Hematopoietic multipotent progenitor cell treated with erythropoietin and hydrocortisone succinate and interleukin-3 and kit ligand, for 6 days (in vitro differentiated cells): ENCODE results near the gene GJB2.
A peak's percentile ranks its signal among the peaks of the same experiment; 100 is the strongest.

Source experiments
- DNase-seq: peaks from one replicate; pipeline ENCODE4 v3.0.0-alpha.2; 2015

GJB2 gene

GRCh38 chr13:20192836-20193161 is at the start of gene GJB2:
GJB2 (minus strand) TSS chr13:20192938; CDS start chr13:20189581, 3,357 bp downstream.
- DNase-seq, result no peak

DNA sequence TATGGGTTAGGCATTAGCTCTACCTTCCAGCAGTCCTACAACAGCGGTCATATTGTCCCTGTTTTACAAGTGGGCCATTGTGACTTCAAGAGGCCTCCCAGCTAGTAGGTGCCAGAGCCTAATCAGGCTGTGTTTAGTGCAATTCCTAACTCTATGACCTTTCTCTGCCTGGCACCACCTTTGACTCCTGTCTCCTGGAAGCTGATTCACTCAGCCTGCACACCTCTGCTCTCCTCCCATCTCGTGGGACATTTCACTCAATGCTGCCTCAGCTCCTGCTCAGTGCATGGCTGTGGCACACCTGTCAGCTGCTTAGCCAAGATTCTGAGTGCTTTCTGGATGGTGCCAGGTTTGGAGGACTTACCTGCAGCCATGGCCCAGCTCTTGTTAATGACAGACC is 48.9 kb upstream of the GJB2 start:
- no peak for DNase-seq

DNA sequence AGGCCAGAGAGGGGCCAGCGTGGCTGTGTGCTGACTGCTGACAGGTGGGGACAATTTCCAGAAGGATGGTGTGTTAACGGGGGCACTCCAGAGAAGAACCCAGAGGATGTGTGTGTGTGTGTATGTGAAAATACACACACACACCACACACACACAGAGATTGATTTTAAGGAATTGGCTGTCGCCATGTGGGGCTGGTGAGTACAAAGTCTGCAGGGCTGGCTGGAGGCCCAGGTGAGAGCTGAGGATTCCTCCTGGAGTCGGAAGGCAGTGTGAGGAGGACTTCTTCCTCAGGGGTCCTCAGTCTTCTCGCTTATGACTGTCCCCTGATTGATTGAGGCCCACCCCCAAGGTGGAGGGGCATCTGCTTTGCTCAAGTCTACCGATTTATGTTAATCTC is 47.0 kb upstream of the GJB2 start:
- no peak for DNase-seq

GRCh38 chr13:20232556-20233277 is 40.0 kb upstream of the GJB2 start:
- no peak for DNase-seq

- DNase-seq, result no peak
These were observed 39.3 kb upstream of the GJB2 start, which contains the start of gene GJB6 for GRCh38 chr13:20231839-20232555. GJB6 (minus strand) TSS chr13:20232319; CDS start chr13:20223480, 8,839 bp downstream.

GRCh38 chr13:20230913-20231838 is 38.4 kb upstream of the GJB2 start:
- no peak for DNase-seq

DNA sequence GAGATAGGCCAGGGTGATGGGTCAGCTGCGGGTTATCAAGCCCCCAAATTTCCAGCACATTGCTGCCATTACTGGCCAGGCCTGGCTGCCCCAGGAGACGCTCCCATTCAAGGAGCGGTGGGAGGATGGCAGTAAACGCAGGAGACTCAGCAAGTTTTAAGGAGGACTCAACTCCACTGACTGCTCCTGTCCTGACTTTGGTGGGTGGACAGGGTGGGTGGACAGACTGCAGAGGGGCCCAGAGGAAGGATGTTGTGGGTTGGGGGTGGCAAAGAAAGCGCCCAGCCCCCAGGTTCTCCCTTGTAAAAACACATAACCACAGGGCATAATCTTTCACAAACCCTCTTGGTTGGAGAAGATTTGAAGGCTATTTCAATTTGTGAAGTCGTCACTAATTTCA is 35.0 kb upstream of the GJB2 start:
- DNase-seq, result no peak

- no peak for DNase-seq
These were observed 34.5 kb upstream of the GJB2 start for GRCh38 chr13:20227288-20227687.

DNA sequence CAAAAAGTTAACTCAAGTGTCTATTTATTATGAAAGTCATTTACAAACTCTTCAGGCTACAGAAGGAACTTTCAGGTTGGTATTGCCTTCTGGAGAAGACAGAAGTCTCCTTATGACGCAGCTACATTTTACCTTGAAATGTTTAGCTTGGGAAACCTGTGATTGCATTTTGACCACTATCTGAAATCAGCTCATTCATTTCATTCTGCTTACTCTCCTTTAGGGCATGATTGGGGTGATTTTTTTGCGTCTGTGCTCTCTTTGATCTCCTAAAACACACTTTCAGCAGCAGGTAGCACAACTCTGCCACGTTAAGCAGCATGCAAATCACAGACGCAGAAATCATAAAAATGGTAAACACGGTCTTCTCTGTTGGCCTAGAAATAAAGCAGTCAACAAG is 29.8 kb upstream of the GJB2 start:
- no peak for DNase-seq

GRCh38 chr13:20221772-20222171 is 29.0 kb upstream of the GJB2 start:
- peak; percentile 54 for DNase-seq

DNA sequence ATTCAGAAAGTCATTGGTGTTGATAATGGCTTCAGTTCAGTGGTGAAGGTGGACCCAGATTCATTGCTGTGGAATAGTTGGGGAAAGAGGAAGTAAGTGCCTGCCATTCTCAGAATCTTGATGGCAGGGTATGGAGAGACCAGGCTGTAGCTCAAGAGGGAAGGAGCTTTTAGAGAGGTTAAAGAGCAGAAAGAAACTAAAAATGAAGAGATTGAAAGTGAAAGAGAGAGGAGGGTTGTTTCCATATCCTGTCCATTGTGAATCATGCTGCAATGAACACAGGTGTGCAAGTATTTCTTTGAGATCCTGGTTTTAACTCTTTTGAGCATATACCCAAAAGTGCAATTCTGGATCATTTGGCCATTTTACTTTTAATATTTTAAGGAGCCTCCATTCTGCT is 26.8 kb upstream of the GJB2 start:
- DNase-seq, result no peak

DNA sequence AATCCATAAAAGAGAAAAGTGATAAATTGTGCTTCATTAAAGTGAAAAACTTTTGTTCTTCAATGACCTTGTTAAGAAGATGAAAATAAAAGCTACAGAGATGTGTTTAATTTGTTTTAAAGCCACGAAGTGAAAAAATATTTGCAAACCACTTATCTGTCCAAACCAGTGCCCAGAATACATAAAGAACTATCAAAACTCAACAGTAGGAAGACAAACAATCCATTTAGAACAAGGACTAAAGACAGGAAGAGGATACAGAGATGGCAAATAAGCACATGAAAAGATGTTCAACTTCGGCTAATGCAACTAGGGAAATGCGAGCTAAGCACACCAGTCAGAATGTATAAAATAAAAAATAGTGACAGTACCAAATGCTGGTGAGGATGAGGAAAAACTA is 24.4 kb upstream of the GJB2 start:
- no peak for DNase-seq

DNA sequence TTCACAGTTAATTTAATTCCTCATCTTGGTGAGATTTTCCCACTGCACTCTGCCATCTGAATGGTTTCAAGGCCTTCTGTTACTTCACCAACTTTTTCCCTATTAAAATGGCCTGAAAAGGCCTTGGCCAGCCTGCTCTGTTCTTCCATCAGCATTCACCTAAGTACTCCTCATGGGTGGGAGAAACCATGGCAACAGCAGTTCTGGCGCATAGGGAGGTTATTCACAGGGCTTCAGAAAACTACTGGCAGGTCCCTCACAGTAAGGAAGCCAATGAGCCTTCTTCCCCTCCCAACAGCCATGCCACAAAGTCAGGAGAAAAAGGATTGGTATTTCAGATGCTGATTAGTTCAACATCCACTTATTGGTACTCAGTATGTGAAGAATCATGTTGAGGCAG is 17.2 kb upstream of the GJB2 start:
- DNase-seq, result no peak

DNA sequence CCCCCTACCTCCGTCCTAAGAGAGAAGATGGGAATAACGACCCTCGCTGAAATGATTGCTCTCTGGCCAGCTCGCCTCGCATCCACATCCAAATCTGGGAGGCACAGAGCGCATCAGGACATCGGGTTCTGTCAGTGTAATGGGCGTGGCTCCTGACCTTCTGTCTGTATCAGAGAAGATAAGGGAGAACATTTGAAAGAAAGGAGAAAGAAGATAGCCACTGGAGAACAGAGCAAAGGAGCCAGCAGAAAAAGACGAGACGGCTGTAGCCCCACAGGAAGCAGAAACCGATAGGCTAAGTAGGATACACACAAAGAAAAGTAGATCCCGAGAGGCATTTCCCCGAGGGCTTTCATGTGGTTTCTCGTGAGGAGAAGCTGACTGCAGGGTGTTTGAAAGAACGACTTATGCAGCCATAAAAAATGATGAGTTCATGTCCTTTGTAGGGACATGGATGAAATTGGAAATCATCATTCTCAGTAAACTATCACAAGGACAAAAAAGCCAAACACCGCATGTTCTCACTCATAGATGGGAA is 14.0 kb upstream of the GJB2 start:
- DNase-seq, result peak; percentile 84

DNA sequence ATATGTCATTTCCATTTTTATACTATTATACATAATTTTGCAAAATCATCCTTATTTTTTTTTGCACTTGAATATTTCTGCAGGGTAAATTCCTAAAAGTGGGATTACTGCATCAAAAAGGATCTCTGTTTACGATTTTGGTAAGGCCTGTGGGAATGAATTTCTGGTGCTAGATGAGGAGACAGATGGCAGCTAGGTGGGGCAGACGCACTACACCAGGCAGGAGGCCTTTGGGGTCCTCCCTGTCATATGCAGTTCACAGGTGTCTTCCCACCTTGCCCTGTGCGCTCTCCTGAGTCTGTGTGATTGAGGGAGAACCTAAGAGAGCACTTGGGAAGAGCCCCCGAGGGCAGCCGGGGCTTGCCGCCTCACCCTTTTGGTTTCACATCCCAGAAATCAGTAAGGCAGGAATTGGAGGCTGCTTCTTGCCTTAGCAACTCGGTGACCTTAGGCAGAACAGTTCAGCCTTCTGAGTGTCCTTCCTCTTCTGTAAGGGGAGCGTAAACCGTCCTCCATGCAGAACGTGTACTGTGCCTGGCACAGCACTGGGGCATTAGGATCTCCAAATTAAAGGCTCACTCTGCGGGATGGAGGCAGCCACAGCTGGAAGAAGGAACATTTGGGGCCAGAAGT is 13.4 kb upstream of the GJB2 start:
- DNase-seq, result no peak

- DNase-seq, result no peak
These were observed 6.0 kb upstream of the GJB2 start for GRCh38 chr13:20198781-20199180.

DNA sequence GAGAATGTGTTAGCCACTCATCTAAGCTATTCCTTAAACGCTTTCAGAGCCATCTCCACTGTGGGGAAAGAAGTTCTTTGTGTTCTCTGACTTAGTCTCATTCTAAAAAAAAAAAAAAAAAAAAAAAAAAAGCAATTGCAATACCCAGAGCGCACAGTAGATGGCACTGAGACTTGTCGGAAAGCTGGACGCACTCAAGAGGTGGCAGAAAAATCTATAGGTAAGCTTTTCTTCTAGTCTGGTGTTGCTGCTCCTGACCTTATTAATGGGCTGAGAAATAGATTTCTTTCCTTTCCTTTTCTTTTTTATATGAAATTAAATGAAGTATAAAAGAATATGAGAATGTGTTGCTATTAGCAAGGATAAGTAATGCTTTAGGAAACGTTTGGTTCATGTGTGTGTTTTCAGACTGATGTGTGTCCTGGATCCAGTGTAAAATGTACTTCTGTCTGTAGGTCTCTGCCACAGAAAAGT is 4.7 kb upstream of the GJB2 start:
- DNase-seq, result peak; percentile 68

GRCh38 chr13:20195801-20196200 is 3.1 kb upstream of the GJB2 start:
- DNase-seq, result no peak

- peak; percentile 12 for DNase-seq
These were observed 1.3 kb upstream of the GJB2 start for GRCh38 chr13:20193907-20194631.

DNA sequence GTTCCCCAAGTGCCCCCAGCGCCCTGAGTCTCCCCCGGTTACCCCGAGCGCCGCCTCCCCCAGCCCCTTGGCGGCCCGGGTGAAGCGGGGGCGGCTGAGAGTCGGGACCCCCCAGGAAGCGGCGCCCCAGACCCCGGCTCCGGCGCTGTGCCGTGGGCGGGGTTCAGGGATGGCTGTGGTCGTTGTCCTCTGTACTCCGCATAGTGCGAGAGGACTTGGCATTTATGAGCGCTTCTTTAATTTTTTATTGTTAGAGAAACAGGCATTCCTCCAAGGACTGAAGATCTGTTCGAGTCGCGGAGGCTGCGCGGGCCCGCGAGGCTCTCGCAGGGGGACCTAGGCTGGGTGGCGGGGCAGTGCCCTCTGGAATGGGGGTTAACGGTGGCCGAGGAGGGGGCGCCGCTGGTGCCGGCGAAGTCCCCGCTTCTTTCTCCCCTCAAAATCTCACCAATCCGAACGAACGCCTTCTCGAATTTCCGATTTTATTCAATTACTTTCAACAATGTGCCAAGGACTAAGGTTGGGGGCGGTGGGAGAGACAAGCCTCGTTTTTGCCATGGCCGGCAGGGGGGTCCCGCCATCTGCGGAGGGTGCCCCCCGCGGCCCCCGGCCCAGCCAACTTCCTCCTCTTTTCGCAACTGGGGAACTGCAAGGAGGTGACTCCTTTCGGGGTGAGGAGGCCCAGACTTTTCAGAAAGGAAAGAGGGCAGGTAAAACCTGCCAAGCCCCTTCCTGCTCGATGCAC is 596 bp upstream of the GJB2 start:
- DNase-seq, result peak; percentile 30
